ENCODE data around the gene ENOX1. TPM values are rescaled to one million over a fixed set of nuclear protein-coding genes. Genes with fewer than 3 reads are reported as not detected.

Gene ENOX1
- total RNA-seq, 1 donor = 7.4 TPM

- no peak overlapping the region for H3K4me3 ChIP-seq (ENCODE audit: low read depth, low read length)
- DNase-seq (ENCODE audit: low read depth) = peak; percentile 88
- TF ChIP-seq CTCF (IDR thresholded peaks at IDR 0.05; ENCODE audit: insufficient read depth, low read length) = no peak
Measured at GRCh38 chr13:43363156-43363953, 423.4 kb downstream of the ENOX1 start.

- DNase-seq (ENCODE audit: low read depth) = no peak
- no peak for TF ChIP-seq CTCF (IDR thresholded peaks at IDR 0.05; ENCODE audit: insufficient read depth, low read length)
- no peak overlapping the region for H3K4me3 ChIP-seq (ENCODE audit: low read depth, low read length)
Measured at GRCh38 chr13:43362556-43362955, 424.2 kb downstream of the ENOX1 start.

- no peak for TF ChIP-seq CTCF (IDR thresholded peaks at IDR 0.05; ENCODE audit: insufficient read depth, low read length)
- DNase-seq (ENCODE audit: low read depth) = no peak
- no peak overlapping the region for H3K4me3 ChIP-seq (ENCODE audit: low read depth, low read length)
Measured at GRCh38 chr13:43360892-43361610, 425.7 kb downstream of the ENOX1 start.

- H3K4me3 ChIP-seq (ENCODE audit: low read depth, low read length) = no peak overlapping the region
- DNase-seq (ENCODE audit: low read depth) = no peak
- no peak for TF ChIP-seq CTCF (IDR thresholded peaks at IDR 0.05; ENCODE audit: insufficient read depth, low read length)
Measured at GRCh38 chr13:43360171-43360570, 426.6 kb downstream of the ENOX1 start.

GRCh38 chr13:43359536-43359935 is 427.2 kb downstream of the ENOX1 start:
- no peak for DNase-seq (ENCODE audit: low read depth)
- no peak overlapping the region for H3K4me3 ChIP-seq (ENCODE audit: low read depth, low read length)
- no peak for TF ChIP-seq CTCF (IDR thresholded peaks at IDR 0.05; ENCODE audit: insufficient read depth, low read length)

- H3K4me3 ChIP-seq (ENCODE audit: low read depth, low read length) = no peak overlapping the region
- DNase-seq (ENCODE audit: low read depth) = no peak
- no peak for TF ChIP-seq CTCF (IDR thresholded peaks at IDR 0.05; ENCODE audit: insufficient read depth, low read length)
Measured at GRCh38 chr13:43357564-43357963, 429.2 kb downstream of the ENOX1 start.
